ENCODE data around the gene BBS9.

The BBS9 gene

DNA sequence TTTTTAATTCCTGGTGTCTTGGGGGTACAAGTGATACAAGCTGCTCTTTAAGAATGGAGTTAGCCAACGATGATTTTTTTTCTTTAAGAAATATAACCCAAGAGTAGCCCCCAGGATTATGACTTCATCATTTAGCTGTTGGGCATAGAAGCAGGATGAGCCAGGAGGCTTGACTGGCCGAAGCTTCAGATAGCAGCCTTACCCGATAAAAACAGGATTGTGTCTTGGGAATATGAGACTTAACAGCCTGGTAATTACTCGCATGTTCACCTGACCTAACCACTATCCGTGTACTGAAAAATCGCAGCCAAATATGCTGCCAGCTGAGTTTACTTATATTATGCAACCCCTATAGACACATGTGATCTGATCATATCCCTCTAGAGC, 430.0 kb downstream of the BBS9 start:
- no peak for DNase-seq

DNA sequence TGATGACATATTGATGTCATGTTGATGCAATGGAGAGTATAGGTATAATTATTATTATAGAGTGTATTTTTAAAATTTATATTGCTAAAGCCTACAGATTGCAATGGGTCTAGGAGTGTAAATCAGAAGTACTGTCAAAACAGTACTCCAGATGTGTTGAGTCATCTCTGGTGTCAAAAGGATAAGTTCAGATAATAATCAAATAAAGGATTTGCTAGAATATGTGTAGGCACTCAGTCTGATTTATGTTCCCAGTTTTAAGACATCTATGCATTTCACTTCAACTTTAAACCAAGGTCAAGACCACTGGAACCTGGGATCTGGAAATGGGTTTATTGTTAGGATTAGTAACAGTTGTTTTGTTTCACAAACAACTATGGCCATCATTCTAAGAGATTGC, 433.6 kb downstream of the BBS9 start:
- DNase-seq, result no peak

DNA sequence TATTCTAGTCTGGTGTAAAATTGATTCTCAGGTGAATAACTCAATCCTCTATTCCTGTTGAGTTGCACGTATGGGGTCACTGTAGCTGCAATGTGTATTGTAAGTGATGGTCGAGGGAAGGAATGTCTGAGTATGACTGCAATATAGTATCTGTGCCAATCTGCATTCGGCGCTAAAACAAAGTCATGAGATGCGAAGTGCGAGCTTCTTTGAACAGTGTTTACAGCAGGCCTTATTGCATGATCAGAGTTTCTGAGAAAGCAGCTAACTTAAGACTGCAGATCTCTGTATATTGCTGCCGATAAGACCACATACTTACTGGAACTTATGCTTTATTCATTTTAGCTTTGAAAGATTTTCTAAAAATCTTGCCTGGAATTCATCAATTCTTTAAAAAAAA, 434.3 kb downstream of the BBS9 start:
- DNase-seq, result no peak

DNA sequence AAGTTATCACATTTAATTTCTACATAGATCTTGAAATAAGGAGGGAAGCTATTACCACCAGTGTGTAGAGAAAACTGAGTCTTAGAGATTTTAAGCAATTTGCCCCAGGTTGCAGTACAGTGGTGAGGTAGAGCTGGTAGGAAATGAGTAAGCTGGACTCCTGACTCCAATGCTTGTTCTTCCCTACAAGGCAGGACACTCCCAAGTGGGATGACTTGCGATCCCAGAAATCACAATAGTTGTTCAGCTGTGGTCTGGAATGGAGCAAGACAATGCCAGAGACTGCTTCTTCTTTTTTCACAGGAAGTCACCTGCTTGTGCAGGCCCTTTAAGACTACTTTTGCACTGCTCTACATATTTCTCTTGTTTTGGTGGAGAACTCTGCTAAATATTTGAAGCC, 448.8 kb downstream of the BBS9 start:
- no peak for DNase-seq

DNA sequence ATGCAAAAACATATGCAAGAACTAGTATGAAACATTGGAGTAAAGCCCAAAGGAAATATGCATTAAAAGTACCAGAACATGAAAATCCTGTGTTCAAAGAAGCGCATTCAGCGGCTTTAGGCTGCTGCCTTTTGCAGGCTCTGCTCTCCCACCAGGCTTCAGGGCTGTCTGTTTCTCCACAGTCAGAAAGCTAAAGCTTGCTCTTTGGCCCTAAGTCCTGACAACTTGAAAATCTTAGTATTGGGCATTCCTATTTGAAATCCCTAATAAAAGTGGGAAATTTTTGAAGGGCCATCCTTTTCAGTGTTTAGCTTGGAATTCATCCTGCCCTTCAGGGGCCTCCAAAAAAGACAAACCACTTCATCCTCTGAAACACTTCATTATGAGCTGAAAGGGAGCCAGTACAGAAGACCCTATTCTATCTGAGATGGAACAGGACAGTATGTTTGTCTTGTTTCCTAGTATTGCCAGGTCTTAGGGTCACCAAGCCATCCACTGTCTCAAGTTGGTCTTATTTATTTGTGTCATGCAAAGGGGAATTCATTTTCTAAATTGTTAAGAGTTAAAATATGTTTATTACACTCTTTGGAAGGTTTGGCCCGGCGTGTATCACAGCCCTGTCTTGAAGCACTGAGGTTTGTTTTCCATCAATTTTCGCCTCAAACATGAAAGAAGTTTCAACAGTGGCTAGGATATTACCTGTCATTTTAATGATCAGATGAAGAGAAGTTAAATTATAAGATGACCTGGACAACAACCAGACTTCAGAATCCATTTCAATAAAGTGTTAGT, 449.7 kb downstream of the BBS9 start:
- no peak for DNase-seq

DNA sequence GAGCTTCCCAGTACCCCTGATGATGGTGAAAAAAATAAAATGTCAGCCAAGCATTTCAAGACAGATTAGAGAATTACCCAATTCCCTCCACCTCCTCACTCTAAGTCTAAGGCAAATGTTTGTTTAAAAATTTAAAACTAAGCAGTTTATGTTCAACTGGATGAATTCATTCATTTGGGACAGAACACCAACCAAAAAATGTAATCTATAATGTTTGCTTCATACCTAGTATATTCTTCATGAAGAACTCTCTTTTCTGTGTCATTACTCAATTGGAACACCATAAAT, 450.3 kb downstream of the BBS9 start:
- no peak for DNase-seq

DNA sequence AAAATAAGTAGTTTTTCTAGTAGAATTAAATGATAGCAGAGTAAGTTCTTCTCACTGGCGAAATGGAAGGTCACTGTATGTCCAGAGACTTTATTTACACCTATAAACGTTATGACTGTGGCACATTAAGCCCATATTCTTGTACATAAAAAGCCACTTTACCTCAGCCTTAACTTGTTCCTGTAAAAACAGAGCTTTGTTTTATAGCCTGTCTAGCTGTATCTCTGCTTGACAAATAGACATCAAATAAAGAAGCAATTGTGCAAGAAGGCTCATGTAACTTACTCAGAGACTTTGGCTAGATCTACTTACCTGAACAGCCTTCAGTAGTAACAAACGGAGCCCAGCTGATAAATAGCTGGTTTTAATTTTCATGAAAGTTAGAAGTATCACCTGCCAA, 451.9 kb downstream of the BBS9 start:
- no peak for DNase-seq

DNA sequence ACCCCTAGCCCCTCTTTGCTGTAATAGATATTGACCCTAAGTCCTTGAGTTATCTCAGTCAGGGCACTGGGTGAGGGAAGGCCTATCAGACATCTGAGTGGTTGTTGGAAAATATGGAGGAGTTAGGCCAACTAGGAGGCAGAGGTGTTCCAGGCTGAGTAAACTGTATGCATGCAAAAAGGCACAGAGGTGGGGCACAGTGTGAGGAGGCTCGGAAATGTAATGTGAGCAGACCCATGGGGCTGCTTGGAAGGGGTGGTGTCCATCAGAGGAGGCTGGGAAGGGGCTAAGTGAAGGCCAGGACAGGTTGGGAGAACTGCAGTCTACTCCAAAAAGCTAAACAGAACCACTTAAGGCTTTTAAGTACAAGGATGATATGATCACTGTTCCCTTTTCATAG, 452.7 kb downstream of the BBS9 start:
- DNase-seq, result no peak

DNA sequence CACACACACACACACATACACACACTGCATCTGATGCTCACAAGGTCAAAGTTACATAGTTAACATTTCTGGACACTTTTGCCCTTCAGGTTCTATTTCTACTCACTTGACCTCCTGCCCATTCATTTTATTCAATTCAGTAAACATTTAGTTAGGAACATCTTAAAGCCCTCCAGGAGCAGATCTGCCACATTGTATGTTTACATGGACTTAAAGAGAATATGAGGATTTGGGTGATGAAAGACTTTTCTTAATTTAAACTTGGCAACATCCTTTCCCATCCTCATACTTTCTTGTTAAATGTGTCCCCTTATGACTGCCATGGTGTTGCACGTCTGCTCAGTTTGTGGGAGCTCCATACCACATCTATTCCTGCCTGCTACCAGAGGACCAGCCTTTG, 453.2 kb downstream of the BBS9 start:
- DNase-seq, result no peak

DNA sequence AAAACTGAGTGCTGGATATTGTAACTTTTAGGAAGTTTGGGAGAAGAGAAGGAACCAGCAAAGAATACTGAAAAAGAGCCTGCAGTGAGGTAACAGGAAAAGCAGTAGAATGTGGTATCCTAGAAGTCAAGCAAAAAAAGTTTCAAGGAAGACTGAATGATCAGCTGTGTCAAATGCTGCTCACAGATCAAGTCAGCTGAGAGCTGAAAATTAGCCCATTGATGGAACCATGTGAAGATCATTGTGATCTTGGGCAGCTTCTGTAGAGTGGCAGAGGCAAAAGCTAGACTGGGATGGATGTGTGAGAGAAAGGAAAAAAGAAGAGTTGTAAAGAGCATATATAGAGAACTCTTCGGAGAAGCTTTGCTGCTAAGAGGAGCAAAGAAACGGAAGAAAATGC, 460.5 kb downstream of the BBS9 start:
- DNase-seq, result no peak

DNA sequence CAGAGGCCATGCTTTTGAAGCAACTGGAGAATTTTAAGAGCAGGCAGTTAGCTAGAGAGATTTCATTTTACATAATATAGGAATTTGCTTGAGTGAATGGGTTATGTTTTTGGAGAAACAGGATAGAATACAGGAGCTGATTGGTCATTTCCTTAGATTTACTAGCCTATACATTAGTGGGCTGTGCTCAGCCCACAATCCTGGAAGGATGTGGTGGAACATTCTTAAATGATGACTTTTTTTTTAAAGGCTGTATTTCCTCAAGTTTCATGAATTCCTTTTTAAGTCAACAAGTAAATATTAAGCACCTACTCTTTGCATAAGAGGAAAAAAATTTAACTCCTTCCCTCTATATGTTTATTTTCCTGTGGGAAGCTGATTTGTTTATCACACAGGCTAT, 461.6 kb downstream of the BBS9 start:
- DNase-seq, result no peak

DNA sequence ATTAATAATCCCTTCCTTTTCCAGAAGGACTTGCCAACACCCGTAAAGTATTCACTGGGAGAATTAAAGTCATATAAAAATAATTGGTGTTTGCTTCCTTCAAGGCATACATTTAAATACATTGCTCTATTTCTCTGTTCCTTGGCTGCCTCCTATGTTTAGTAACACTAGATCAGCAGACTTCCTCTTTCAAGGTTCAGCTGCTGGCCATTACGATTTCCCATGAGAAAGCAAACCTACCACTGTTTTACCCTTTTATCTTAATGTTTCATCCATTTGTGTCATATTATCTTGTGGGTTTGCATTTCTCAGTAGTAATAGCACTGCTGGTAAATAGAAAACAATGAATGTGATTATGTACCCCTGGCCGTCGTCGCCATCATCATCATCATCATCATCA, 462.1 kb downstream of the BBS9 start:
- DNase-seq, result no peak

DNA sequence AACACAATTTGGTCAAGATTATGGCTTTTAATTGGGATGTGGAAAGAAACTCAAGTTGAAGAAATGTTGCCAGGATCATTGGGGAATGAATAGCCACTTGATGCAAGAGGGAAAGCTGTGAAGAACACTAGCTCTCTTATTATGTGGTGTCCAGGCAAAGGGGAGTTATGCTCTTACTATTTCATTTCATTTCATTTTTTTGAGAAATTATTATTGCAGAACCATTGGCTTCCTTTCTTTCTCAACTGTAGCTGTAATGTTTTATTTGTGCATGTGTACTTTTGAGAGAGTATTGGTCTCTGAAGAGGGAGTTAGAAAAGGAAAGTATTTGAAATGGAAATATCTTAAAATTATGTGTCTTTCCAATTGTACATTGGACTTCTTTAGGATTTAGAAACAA, 463.4 kb downstream of the BBS9 start:
- no peak for DNase-seq

DNA sequence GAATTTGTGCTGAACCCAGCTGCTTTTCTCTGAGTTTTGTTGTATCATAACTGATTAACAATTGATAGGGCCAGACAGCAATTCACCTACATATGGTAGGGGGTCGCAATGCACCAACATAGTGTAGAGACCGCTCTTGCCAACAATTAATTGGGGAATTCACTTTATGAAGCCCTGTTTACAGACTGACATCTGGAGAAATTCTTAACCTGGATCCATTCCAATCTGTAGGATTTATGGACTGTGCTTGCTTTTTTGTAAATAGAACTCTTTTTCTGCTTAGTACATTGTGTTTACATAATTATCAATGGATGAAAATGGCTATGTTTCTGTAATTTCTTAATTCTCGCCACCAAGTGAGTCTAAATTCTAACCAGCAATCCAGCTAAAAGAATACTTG, 464.2 kb downstream of the BBS9 start:
- DNase-seq, result no peak

DNA sequence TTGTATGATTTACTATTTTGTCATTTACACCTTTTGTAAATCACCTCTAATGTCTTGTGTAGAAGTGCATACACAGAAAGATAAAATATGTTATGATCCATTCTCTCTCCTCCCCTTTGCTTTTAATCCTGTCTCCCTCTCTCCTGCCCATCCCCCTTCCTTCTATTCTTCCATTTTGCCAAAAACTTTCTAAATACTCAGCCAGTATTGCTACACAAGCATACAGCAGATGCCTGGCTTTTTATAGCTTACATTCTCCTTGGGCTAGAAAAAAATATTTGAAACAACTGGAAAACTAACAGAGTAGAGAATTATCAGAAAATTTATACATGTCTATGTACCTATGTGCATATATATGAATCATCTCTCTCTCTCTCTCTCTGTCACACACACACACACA, 467.3 kb downstream of the BBS9 start:
- DNase-seq, result no peak

DNA sequence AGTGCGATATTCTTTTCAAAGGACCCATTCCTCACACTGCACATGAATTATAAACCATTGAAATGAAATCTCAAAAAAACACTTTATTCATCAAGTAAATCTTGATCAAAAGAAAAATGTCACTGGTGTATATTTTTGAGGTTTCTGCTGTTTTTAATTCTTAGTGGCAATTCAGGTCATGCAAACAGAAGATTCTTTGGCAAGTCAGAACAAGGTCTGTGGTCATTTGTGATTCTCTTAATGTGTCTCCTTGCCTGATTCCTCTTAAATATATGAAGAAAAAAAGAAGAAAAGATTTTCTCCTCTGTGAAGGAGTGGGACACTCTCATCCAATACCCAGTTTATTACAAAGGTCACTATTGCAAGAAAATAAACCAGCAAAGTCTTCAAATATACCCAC, 467.8 kb downstream of the BBS9 start:
- DNase-seq, result no peak

DNA sequence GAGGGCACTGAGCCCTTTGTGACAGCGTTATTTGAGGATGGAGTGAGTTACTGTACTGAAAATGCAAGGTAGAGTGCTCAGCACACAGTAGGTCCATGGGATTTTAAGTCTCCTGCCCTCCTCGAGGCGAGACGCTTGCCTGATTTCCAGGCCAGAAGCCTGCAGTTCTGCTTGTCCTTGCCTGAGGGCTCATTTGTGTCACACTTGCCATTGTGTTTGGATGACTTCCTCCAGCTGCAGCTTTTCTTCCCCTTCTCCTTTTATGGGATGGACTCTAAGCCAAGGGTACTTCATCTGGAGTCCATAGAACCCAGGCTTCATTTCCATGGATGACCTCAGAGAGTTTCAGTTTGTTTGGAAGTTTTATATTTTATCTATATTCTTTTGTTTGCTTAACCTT, 471.7 kb downstream of the BBS9 start:
- no peak for DNase-seq

DNA sequence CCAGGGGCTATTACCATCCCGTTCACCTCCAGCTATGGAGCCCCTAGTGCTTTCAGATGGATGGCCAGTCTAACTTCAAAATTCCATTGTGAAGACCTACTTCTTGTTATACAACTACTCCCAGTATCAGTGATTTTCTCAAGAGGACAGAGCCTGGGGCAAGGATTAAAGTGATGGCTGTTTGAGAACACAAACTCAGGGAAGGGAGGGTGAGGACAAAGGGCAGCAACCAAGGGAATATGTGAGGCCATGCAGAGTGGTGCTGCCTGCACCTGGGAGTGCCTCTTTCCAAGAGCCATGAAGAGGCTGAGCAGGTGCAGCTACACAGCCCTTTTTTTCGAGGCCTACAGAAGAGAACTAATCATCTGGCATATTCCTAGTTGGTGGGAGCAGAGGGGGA, 472.5 kb downstream of the BBS9 start:
- no peak for DNase-seq

DNA sequence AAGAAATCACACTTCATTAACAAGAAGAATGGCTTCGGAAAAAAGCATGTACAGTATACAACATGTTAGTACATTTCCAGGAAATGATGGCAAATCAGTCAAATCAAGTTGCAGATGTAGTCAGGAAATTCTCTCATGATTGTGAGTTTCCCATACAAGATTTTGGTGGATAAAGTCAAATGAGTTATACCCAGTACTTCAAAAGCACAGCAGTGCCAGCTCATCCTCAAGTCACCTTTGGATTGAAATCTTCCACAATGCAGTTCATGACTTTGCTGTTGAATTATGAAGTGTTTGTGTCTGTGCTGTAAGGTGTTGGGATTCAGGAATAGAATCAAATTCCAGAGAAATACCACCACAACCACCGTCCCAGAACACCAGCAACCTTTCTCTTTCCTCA, 474.7 kb downstream of the BBS9 start:
- no peak for DNase-seq

DNA sequence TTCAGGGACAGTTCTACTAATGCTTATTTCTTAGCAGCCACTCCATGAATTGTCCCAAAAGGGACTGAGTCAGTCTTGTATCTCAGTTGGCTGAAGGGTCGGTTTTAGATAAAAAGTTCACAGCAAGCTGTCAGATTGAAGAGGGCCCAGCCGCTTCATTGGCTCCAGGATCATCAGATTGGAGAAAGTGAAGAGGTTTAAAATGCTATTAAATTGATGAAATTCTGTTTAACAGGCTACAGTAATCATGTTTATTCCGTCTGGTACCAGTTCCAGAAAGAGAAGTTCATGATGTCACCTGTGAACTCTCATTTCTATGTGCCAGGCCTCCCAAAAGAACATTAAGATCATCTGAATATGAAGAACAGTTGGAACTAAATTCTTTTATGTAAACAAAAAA, 481.6 kb downstream of the BBS9 start:
- DNase-seq, result no peak

DNA sequence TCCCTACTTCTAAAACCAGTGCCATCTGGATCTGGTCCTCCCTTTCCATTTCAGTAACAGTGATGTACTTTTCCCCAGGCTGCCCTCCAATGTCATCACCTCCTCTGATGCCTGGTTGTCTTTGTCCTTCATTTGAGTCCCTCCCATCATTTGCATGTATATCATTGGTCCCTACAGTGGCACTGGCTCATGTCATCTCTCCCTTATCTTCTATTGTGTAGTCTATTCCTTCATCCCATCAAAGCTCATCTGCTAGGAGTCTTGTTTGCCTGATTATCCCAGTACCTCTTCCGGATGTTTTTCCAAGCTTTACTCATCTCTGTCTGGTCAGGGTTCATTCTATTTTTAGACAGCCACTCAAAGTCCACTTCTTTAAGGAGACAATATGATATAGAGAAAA, 483.1 kb downstream of the BBS9 start:
- no peak for DNase-seq

DNA sequence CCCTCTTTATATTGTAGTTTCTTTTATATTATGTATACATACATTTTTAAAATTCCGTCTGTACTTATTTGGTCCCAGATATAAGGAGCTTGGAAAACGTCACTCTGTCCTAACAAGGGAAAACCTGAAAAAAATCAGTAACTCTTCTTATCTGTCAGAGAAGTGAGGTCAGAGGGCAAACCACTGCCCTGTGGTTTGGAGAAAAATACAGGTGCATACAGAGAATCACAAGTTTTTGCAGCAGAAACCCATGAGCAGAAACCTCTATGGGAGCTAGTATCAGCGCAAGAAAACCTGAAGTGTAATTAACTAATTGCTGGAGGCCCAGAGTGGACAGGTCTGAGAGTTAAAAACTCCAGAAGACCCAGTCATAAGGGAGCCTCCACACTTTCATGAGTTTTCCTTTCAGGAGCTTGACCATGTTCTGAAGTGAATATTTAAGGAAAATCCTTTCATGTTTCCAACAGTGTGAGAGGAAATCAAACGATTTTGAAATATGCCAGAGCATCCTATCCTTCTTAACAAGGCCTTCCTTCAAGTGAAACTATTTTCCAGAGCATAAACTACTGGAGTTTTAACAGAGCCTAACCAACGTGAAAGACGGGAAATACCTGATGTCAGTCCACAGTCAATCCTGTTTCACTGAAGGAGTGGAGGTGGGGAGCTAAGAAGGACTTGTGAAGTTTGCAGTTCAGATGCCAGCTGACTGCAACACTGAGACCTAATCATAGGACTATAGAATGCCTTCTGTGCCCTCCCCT, 485.2 kb downstream of the BBS9 start:
- DNase-seq, result no peak

DNA sequence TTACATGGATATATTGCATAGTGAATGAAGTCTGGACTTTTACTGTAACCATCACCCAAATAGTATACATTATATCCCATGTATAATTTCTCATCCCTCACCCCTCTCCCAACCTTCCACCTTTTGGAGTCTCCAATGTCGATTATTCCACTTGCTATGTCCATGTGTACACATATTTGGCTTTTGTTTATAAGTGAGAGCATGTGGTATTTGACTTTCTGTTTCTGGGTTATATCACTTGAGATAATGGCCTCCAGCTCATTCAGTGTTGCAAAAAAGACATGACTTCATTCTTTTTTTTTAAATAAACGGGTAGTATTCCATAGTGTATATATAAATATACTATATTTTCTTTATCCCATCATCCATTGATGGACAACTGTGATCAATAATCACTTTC, 487.4 kb downstream of the BBS9 start:
- no peak for DNase-seq

DNA sequence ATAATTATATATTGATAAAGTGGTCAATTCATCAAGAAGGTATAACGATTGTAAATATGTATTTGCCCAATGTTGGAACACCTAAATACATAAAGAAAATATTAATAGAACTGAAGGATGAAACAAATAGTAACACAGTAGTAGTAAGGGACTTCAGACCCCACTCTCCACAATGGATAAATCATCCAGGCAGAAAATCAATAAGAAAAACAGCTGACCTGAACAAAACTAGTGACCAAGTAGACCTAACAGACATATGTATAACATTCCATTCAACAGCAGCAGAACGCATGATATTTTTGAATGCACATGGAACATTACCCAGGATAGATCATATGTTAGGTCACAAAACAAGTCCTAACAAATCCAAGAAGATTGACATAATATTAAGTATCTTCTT, 489.9 kb downstream of the BBS9 start:
- DNase-seq, result no peak

DNA sequence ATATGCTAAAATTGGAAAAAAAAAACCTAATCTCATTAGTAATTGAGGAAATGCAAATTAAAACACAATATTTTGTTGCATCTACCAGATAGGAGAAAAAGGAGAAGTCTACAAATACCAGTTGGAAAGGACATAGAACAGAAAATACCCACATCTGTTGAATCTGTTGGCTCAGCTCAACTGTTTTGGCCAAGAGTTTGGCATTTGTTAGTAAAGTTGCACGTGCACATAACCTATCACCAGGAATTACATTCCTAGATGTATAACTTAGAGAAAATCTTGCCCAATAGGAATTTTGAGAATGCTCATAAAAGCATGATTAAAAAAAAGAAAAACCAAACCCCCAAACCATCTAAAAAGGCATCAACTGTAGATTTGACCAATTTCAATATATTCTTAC, 493.9 kb downstream of the BBS9 start:
- no peak for DNase-seq

Measured in CD4-positive, alpha-beta T cell treated with Interleukin-12 subunit alpha and Interleukin-12 subunit beta, for 1 hour (primary cell).